Measurements from ENCODE around the gene SH3RF2.
"Not testable (repeated sequence)": the region's sequence is repeated elsewhere in the genome, so short reads cannot be mapped to it uniquely, and the experiment has no call there.

The SH3RF2 gene

GRCh38 chr5:145936401-145937131 is at the start of gene SH3RF2:
Gene SH3RF2 (plus strand): TSS chr5:145936578. CDS start chr5:145937929, 1,351 bp downstream.
- DNase-seq, result no peak

- no peak for DNase-seq
Observed at GRCh38 chr5:145887217-145887616, 49.2 kb upstream of the SH3RF2 start.

GRCh38 chr5:145887976-145888574 is 48.3 kb upstream of the SH3RF2 start:
- no peak for DNase-seq

- DNase-seq, result no peak
Observed at GRCh38 chr5:145889611-145890010, 46.8 kb upstream of the SH3RF2 start.

- not testable (repeated sequence) for DNase-seq
Observed at GRCh38 chr5:145891378-145891777, 45.0 kb upstream of the SH3RF2 start.

GRCh38 chr5:145898171-145898570 is 38.2 kb upstream of the SH3RF2 start:
- DNase-seq, result no peak

- no peak for DNase-seq
Observed at GRCh38 chr5:145902421-145902820, 34.0 kb upstream of the SH3RF2 start.

GRCh38 chr5:145903113-145903512 is 33.3 kb upstream of the SH3RF2 start:
- no peak for DNase-seq

- no peak for DNase-seq
Observed at GRCh38 chr5:145903867-145904266, 32.5 kb upstream of the SH3RF2 start.

- no peak for DNase-seq
Observed at GRCh38 chr5:145904743-145905142, 31.6 kb upstream of the SH3RF2 start.

- no peak for DNase-seq
Observed at GRCh38 chr5:145906401-145906800, 30.0 kb upstream of the SH3RF2 start.

GRCh38 chr5:145908206-145908960 is 28.0 kb upstream of the SH3RF2 start:
- no peak for DNase-seq

- no peak for DNase-seq
Observed at GRCh38 chr5:145911164-145911563, 25.2 kb upstream of the SH3RF2 start.

- DNase-seq, result no peak
Observed at GRCh38 chr5:145912019-145912418, 24.4 kb upstream of the SH3RF2 start.

GRCh38 chr5:145912594-145912993 is 23.8 kb upstream of the SH3RF2 start:
- DNase-seq, result no peak

- no peak for DNase-seq
Observed at GRCh38 chr5:145913701-145914100, 22.7 kb upstream of the SH3RF2 start.

GRCh38 chr5:145915970-145916638 is 20.3 kb upstream of the SH3RF2 start:
- no peak for DNase-seq

- DNase-seq, result no peak
Observed at GRCh38 chr5:145917288-145917687, 19.1 kb upstream of the SH3RF2 start.

GRCh38 chr5:145918397-145918796 is 18.0 kb upstream of the SH3RF2 start:
- no peak for DNase-seq

GRCh38 chr5:145919413-145919812 is 17.0 kb upstream of the SH3RF2 start:
- no peak for DNase-seq

- DNase-seq, result no peak
Observed at GRCh38 chr5:145920542-145921210, 15.7 kb upstream of the SH3RF2 start.

GRCh38 chr5:145921211-145921610 is 15.2 kb upstream of the SH3RF2 start:
- DNase-seq, result no peak

- DNase-seq, result no peak
Observed at GRCh38 chr5:145922059-145922458, 14.3 kb upstream of the SH3RF2 start.

Measured in CD4-positive, alpha-beta T cell treated with Interleukin-15 for 1 hour (primary cell).